Caco-2 (cell line): ENCODE data around the gene RGPD8. TPM values are rescaled to one million over a fixed set of nuclear protein-coding genes. Genes with fewer than 3 reads are reported as not detected.
"Not testable (repeated sequence)": the region's sequence is repeated elsewhere in the genome, so short reads cannot be mapped to it uniquely, and the experiment has no call there.

Experiments used
- Bru-seq: library from RNA; stranded (reverse); fragments of 400-500 nt; gene quantifications from one replicate; lab custom pipeline; 2021; lab: Mats Ljungman, UMichigan
- BruChase-seq, 2 experiments: library from RNA; stranded (reverse); fragments of 400-500 nt; gene quantifications; one replicate each; lab custom pipeline; 2021; lab: Mats Ljungman, UMichigan
- BruUV-seq: library from RNA; stranded (reverse); fragments of 400-500 nt; replicated peaks from 2 replicates; lab custom pipeline; 2021; lab: Mats Ljungman, UMichigan
- CTCF ChIA-PET: fragments of 300-600 bp; sonication (Branson Sonifier 250); formaldehyde crosslinking; loops from one replicate; lab custom pipeline; 2022; ENCODE audit warnings: antibody characterized with exemption; lab: Charles Lee
- POLR2A ChIA-PET: fragments of 300-600 bp; sonication (Branson Sonifier 250); formaldehyde crosslinking; loops from one replicate; lab custom pipeline; 2022; ENCODE audit warnings: antibody characterized with exemption; lab: Charles Lee
- DNase-seq, 2 experiments: peaks; one replicate each; pipeline versions ENCODE4 v3.0.0 to v3.0.0-alpha.2; 2020 to 2022
- H3K27me3 ChIP-seq: replicated peaks from 2 replicates; pipeline ENCODE4 v1.6.0; 2011; ENCODE audit warnings: low read length; ENCODE audit not compliant: control insufficient read depth, insufficient read depth
- H3K36me3 ChIP-seq: 2 replicates; pipeline ENCODE4 v1.5.1; 2011; ENCODE audit warnings: low read length; ENCODE audit not compliant: control insufficient read depth, insufficient read depth
- H3K4me1 ChIP-seq: fragments of 250-450 bp; sonication (Bioruptor Pico); 2 replicates; pipeline ENCODE4 v1.5.1; 2020; ENCODE audit warnings: mild to moderate bottlenecking
- H3K4me3 ChIP-seq: 2 replicates; pipeline ENCODE4 v1.5.1; 2011; ENCODE audit warnings: low read depth, mild to moderate bottlenecking, control low read depth, low read length
- H3K9me3 ChIP-seq: fragments of 250-450 bp; sonication (Bioruptor Pico); 2 replicates; pipeline ENCODE4 v1.5.1; 2020; ENCODE audit warnings: mild to moderate bottlenecking, moderate library complexity
- H3K27ac Mint-ChIP-seq: one replicate; pipeline ENCODE4 v1.8.0; 2022; ENCODE audit warnings: mixed read lengths; ENCODE audit not compliant: unreplicated experiment
- H3K27me3 Mint-ChIP-seq: one replicate; pipeline ENCODE4 v1.8.0; 2022; ENCODE audit warnings: mixed read lengths; ENCODE audit not compliant: insufficient read depth, unreplicated experiment
- H3K36me3 Mint-ChIP-seq: one replicate; pipeline ENCODE4 v1.8.0; 2022; ENCODE audit warnings: mild to moderate bottlenecking, mixed read lengths; ENCODE audit not compliant: insufficient read depth, unreplicated experiment
- H3K4me1 Mint-ChIP-seq: one replicate; pipeline ENCODE4 v1.8.0; 2022; ENCODE audit warnings: low read depth, mixed read lengths; ENCODE audit not compliant: unreplicated experiment
- H3K4me3 Mint-ChIP-seq: one replicate; pipeline ENCODE4 v1.8.0; 2022; ENCODE audit warnings: mild to moderate bottlenecking, moderate library complexity, mixed read lengths; ENCODE audit not compliant: unreplicated experiment
- H3K9me3 Mint-ChIP-seq: one replicate; pipeline ENCODE4 v1.8.0; 2022; ENCODE audit warnings: mixed read lengths; ENCODE audit not compliant: unreplicated experiment
- intact Hi-C: fragments of 100-400 bp; cut with micrococcal nuclease; formaldehyde crosslinking; loops from one replicate; pipeline ENCODE4 v1.10.0; 2022; ENCODE audit not compliant: unreplicated experiment
- long read RNA-seq: library from polyadenylated mRNA; stranded (forward); transcript quantifications from one replicate; pipeline ENCODE4 v2.0.0, GENCODE V29; 2022
- total RNA-seq: library from RNA; stranded (reverse); gene quantifications from 2 replicates; pipeline ENCODE4 v1.2.3, GENCODE V29; 2022
- TF ChIP-seq, protein P1 (sequence below), 2 experiments: fragments of 200-600 bp in 1 of 2; IDR thresholded peaks; 1 replicate in 1 of 2; 2 replicates in 1 of 2; pipeline versions ENCODE4 v1.5.1 to v1.8.0; 2011 to 2022; ENCODE audit warnings: antibody characterized with exemption in 1 of 2, control low read depth in 1 of 2, inconsistent platforms in 1 of 2, low read depth in 1 of 2, low read length in 1 of 2, mild to moderate bottlenecking in 1 of 2, moderate library complexity in 1 of 2; ENCODE audit not compliant: insufficient read depth in 1 of 2, severe bottlenecking in 1 of 2, unreplicated experiment in 1 of 2

Gene RGPD8
- total RNA-seq (17.5 and 23.1 TPM in 2 replicates), Bru-seq, nascent RNA (percentile 72 among the genes with signal in this experiment), BruChase-seq, experiment 1, labeled RNA remaining after a 2-hour chase (percentile 75 among the genes with signal in this experiment), BruChase-seq, experiment 2, labeled RNA remaining after a 6-hour chase (percentile 68 among the genes with signal in this experiment)
- long read RNA-seq, full-length matches to known transcripts, result 2 of 3 reads
- long read RNA-seq, partial matches to known transcripts, result 1 of 3 reads
- long read RNA-seq, other reads (novel, unspliced or antisense), result 0 of 3 reads

DNA sequence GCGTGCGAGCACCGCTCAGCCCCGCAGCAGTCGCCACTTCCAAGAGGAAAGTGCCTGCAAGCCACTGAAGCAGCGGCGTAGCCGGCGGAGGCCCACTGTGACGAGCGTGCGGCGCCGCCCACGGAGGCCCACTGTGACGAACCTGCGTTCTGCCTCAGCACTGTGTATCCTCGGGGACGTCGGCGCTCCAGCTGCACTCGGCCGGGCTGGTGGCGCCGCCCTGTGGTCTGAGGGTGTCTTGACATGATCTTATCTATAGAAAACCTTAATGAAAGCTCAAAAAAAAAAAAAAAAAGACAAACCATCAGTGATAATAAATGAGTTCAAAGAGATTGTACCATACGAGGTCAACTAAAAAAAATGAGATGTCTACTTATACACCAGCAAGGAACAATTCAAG lies at the start of gene RGPD8:
Gene RGPD8 (minus strand): TSS at position 166 of the 400 bp plus-strand sequence. CDS start 192 bp downstream, outside the sequence.
- H3K4me1 ChIP-seq, H3K27me3 ChIP-seq, H3K27ac Mint-ChIP-seq, H3K9me3 Mint-ChIP-seq, H3K36me3 Mint-ChIP-seq, H3K27me3 Mint-ChIP-seq, BruUV-seq, H3K36me3 ChIP-seq, H3K4me1 Mint-ChIP-seq, H3K9me3 ChIP-seq: not testable (repeated sequence)
- peak; percentile 88 to 89 for DNase-seq
- H3K4me3 ChIP-seq, result peak within 1 kb of the TSS; percentile 47
- peak within 1 kb of the TSS; percentile 75 for H3K4me3 Mint-ChIP-seq
- CTCF ChIA-PET, result interaction anchor here (0.5 to 0.7 kb wide), 10 partner anchors 174 to 525 kb away, joined by 3 to 10 read pairs (median 5); partner anchors contain the start of gene ZC3H8
- intact Hi-C loops, result loop anchor here (5.0 kb wide), 1 partner anchor 176 kb away; the partner anchor contains the start of gene ZC3H8
- POLR2A ChIA-PET, result interaction anchor here (0.6 kb wide), 2 partner anchors 67 to 229 kb away, joined by 5 read pairs; no protein-coding TSS in a partner anchor
- TF ChIP-seq, protein P1, sequence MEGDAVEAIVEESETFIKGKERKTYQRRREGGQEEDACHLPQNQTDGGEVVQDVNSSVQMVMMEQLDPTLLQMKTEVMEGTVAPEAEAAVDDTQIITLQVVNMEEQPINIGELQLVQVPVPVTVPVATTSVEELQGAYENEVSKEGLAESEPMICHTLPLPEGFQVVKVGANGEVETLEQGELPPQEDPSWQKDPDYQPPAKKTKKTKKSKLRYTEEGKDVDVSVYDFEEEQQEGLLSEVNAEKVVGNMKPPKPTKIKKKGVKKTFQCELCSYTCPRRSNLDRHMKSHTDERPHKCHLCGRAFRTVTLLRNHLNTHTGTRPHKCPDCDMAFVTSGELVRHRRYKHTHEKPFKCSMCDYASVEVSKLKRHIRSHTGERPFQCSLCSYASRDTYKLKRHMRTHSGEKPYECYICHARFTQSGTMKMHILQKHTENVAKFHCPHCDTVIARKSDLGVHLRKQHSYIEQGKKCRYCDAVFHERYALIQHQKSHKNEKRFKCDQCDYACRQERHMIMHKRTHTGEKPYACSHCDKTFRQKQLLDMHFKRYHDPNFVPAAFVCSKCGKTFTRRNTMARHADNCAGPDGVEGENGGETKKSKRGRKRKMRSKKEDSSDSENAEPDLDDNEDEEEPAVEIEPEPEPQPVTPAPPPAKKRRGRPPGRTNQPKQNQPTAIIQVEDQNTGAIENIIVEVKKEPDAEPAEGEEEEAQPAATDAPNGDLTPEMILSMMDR (IDR thresholded peaks at IDR 0.05; ENCODE audit: insufficient read depth in 1 of 2, low read depth in 1 of 2, low read length in 1 of 2, severe bottlenecking in 1 of 2, unreplicated experiment in 1 of 2), result peak; percentile 55 to 66

DNA sequence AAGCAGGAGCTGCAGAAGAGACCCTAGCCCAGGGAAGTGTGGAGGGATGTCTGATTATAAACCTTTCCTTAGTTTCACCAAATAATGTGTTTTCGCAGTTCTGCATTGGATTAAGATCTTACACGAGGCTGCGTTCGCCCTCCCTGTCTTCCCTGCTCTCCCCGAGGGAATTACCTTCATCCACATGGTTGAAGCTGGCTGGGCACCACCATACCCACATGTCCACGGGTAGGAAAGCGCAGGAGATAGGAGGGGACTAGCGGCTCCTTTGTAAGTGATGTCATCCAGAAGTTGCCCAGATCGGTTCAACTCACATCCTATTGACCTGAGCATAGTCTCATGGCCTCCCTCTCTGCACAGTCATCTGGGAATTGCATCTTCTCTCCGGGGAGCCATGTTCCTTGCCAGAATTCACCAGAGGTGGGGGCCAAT lies 49.6 kb upstream of the RGPD8 start:
- BruUV-seq, result no TSS peak
- H3K9me3 ChIP-seq, result no peaks in the 10 kb centered on the region
- peak in 1 of 2 experiments; percentile 29 for DNase-seq
- ChIA-PET CTCF (interaction anchor here (0.6 to 1.6 kb wide), 4 partner anchors 10 to 181 kb away, joined by 3 to 4 read pairs (median 4); no protein-coding TSS in a partner anchor), POLR2A (interaction anchor here (0.6 kb wide), 1 partner anchor 205 kb away, joined by 3 read pairs; no protein-coding TSS in a partner anchor)
- no peaks in the 10 kb centered on the region for H3K27me3 ChIP-seq
- peaks cover 11% of the 10 kb centered on the region for H3K4me1 Mint-ChIP-seq
- H3K27ac Mint-ChIP-seq, result peak overlapping the region; percentile 35
- no peaks in the 10 kb centered on the region for H3K9me3 Mint-ChIP-seq
- H3K36me3 ChIP-seq, result no peaks in the 10 kb centered on the region
- peak overlapping the region; percentile 89 for H3K4me3 Mint-ChIP-seq
- intact Hi-C loops, result loop anchor here (5.0 kb wide), 2 partner anchors 226 to 244 kb away; partner anchors contain the start of gene ZC3H8
- peaks cover 5% of the 10 kb centered on the region; the same call in 1 of the 2 replicates for H3K4me1 ChIP-seq
- H3K36me3 Mint-ChIP-seq, result peaks cover 25% of the 10 kb centered on the region
- H3K27me3 Mint-ChIP-seq, result no peaks in the 10 kb centered on the region
- peak overlapping the region; percentile 90 for H3K4me3 ChIP-seq
- TF ChIP-seq, protein P1 (IDR thresholded peaks at IDR 0.05; ENCODE audit: insufficient read depth in 1 of 2, low read depth in 1 of 2, low read length in 1 of 2, severe bottlenecking in 1 of 2, unreplicated experiment in 1 of 2), result no peak

DNA sequence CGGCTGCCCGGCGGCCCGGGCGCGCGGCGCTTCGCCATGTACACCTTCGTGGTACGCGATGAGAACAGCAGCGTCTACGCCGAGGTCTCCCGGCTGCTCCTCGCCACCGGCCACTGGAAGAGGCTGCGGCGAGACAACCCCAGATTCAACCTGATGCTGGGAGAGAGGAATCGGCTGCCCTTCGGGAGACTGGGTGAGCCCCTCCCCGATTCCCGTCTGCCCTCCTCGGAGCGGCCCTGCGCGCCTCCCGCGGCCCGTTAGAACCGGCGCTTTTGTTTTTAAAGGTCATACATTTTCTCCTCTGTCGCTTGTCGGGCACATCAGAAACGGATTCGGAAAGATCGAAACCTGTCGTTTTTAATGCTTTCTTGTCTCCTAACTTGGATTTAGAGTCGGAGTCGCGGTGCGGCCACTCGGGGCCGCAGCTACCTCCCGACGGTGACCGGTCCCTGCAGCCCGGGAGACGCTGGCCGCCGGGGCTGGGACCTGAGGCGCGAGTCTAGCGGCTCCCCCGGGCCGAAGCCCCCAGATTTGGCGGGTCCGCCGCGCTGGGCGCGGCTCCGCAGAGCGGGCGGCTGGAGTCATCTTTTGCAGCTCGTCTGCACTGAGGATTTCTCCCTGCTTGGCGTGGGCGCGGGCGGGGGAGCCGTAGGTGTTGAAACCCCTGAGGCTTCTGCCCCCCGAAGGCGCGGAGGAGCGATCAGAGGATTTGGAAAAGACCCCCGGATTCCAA lies 49.0 kb upstream of the RGPD8 start:
- intact Hi-C loops, result loop anchor here (5.0 kb wide), 2 partner anchors 225 to 245 kb away; partner anchors contain the start of gene ZC3H8
- peaks cover 25% of the 10 kb centered on the region for H3K36me3 Mint-ChIP-seq
- peak; percentile 63 to 65 for DNase-seq
- ChIA-PET CTCF (interaction anchor here (0.6 to 1.6 kb wide), 3 partner anchors 11 to 173 kb away, joined by 3 to 4 read pairs (median 4); no protein-coding TSS in a partner anchor), POLR2A (no interaction called here)
- Histone ChIP-seq H3K4me3 (peak overlapping the region; percentile 90), H3K9me3 (no peaks in the 10 kb centered on the region), H3K27me3 (no peaks in the 10 kb centered on the region), H3K36me3 (no peaks in the 10 kb centered on the region), H3K4me1 (peaks cover 5% of the 10 kb centered on the region; the same call in 1 of the 2 replicates)
- TF ChIP-seq, protein P1 (IDR thresholded peaks at IDR 0.05; ENCODE audit: insufficient read depth in 1 of 2, low read depth in 1 of 2, low read length in 1 of 2, severe bottlenecking in 1 of 2, unreplicated experiment in 1 of 2), result no peak
- peak overlapping the region; percentile 89 for H3K4me3 Mint-ChIP-seq
- peak overlapping the region; percentile 35 for H3K27ac Mint-ChIP-seq
- no peaks in the 10 kb centered on the region for H3K9me3 Mint-ChIP-seq
- BruUV-seq, result no TSS peak
- H3K4me1 Mint-ChIP-seq, result peaks cover 11% of the 10 kb centered on the region
- no peaks in the 10 kb centered on the region for H3K27me3 Mint-ChIP-seq
